Measurements from ENCODE around the gene LIN7B. TPM values are rescaled to one million over a fixed set of nuclear protein-coding genes. Genes with fewer than 3 reads are reported as not detected.

The LIN7B gene
- total and polyA plus RNA-seq, 9 of the 15 experiments (the other 6 are each of a cell fraction or from before 2014, with no cell fraction given): 0.89 to 15.7 (median 4.0) TPM

DNA sequence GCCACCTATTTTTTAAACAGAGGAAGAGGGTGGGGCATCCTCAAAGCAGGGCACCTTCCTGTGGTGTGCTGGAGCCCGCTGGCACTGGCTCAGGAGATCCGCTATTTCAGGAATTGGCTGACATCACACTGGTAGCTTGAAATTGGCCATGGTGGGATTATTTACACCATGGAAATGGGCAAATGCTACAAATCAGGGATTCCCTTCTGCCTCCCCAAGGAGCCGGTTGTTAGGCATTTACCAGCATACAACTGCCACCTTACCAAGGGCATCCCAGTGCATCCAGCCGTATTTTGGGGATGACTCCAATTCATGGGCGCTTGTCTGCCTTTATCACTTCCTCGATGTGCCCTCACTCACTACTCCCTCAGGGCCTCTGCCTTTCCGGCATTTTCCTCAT, 26.8 kb downstream of the LIN7B start:
- intact Hi-C loops (cut with micrococcal nuclease) (no loop called here), in situ Hi-C loops (cut with MboI) (no loop called here)
- H3K27ac ChIP-seq (ENCODE audit: extremely low read depth, low read depth, low read length): no peak overlapping the region
- ChIA-PET CTCF (ENCODE audit: low intra/inter-chr PET ratio) (no interaction called here), POLR2A (interaction anchor here (0.5 to 1.3 kb wide), 3 partner anchors 11 to 68 kb away, joined by 3 read pairs; no protein-coding TSS in a partner anchor)
- WGBS (ENCODE audit: insufficient coverage, low coverage, missing lambda C conversion rate): 96% methylated on average over 7 of the region's 7 CpGs
- no peaks in the 10 kb centered on the region for H3K9me3 ChIP-seq (replicated peaks; ENCODE audit: control insufficient read depth, insufficient read depth, low read depth, low read length)
- BruUV-seq (replicated peaks): no TSS peak
- no peak for ATAC-seq
- H3K27me3 ChIP-seq (ENCODE audit: control insufficient read depth in 2 of 2, insufficient read depth in 2 of 2, low read length in 2 of 2): no peaks in the 10 kb centered on the region
- H3K4me3 ChIP-seq: no peak overlapping the region
- H3K9me1 ChIP-seq (ENCODE audit: control insufficient read depth, insufficient read depth, low read length): no peaks in the 10 kb centered on the region
- no peak overlapping the region; a peak in 1 of 4 replicates for H3K9ac ChIP-seq (ENCODE audit: insufficient read depth in 1 of 2, low read depth in 2 of 2, low read length in 2 of 2)
- H3K4me1 ChIP-seq (replicated peaks in 1 of 2; ENCODE audit: control insufficient read depth in 2 of 2, insufficient read depth in 2 of 2, low read length in 2 of 2): peaks cover 11 to 37% of the 10 kb centered on the region in 2 experiments; a peak in 4 of 5 replicates
- no peak overlapping the region for H2AFZ ChIP-seq (ENCODE audit: low read depth, low read length)
- no peaks in the 10 kb centered on the region for H4K20me1 ChIP-seq (replicated peaks; ENCODE audit: control insufficient read depth, insufficient read depth, low read length)
- DNase-seq (ENCODE audit: extremely low read depth in 1 of 4, low spot score in 3 of 4): no peak
- no peaks in the 10 kb centered on the region for H3K79me2 ChIP-seq (ENCODE audit: control insufficient read depth, insufficient read depth, low read length)
- peaks cover 9% of the 10 kb centered on the region; the same call in 1 of the 3 replicates for H3K36me3 ChIP-seq (ENCODE audit: control insufficient read depth, insufficient read depth, low read length)
- H3K4me2 ChIP-seq (ENCODE audit: insufficient read depth, low read length): no peak overlapping the region
- FAIRE-seq: no peak
- TF ChIP-seq, protein P1, sequence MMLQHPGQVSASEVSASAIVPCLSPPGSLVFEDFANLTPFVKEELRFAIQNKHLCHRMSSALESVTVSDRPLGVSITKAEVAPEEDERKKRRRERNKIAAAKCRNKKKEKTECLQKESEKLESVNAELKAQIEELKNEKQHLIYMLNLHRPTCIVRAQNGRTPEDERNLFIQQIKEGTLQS (IDR thresholded peaks at IDR 0.05): no peak
- TF ChIP-seq, protein P1 (CRISPR knock-in tag; conservative IDR thresholded peaks at IDR 0.05): no peak
- TF ChIP-seq HSF4 (CRISPR knock-in tag; IDR thresholded peaks at IDR 0.05; ENCODE audit: borderline replicate concordance): no peak
- no peak for TF ChIP-seq ARNT (IDR thresholded peaks at IDR 0.05)
- TF ChIP-seq, protein P2, sequence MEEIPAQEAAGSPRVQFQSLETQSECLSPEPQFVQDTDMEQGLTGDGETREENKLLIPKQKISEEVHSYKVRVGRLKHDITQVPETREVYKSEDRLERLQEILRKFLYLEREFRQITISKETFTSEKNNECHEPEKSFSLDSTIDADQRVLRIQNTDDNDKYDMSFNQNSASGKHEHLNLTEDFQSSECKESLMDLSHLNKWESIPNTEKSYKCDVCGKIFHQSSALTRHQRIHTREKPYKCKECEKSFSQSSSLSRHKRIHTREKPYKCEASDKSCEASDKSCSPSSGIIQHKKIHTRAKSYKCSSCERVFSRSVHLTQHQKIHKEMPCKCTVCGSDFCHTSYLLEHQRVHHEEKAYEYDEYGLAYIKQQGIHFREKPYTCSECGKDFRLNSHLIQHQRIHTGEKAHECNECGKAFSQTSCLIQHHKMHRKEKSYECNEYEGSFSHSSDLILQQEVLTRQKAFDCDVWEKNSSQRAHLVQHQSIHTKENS (CRISPR knock-in tag; IDR thresholded peaks at IDR 0.05): no peak
- TF ChIP-seq ETV1 (tag; conservative IDR thresholded peaks at IDR 0.05; ENCODE audit: low read depth): no peak
- no peak for TF ChIP-seq OTX1 (CRISPR knock-in tag; IDR thresholded peaks at IDR 0.05)
- no peak for TF ChIP-seq ZNF174 (CRISPR knock-in tag; IDR thresholded peaks at IDR 0.05)
- TF ChIP-seq, protein P3, sequence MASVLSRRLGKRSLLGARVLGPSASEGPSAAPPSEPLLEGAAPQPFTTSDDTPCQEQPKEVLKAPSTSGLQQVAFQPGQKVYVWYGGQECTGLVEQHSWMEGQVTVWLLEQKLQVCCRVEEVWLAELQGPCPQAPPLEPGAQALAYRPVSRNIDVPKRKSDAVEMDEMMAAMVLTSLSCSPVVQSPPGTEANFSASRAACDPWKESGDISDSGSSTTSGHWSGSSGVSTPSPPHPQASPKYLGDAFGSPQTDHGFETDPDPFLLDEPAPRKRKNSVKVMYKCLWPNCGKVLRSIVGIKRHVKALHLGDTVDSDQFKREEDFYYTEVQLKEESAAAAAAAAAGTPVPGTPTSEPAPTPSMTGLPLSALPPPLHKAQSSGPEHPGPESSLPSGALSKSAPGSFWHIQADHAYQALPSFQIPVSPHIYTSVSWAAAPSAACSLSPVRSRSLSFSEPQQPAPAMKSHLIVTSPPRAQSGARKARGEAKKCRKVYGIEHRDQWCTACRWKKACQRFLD (CRISPR knock-in tag; IDR thresholded peaks at IDR 0.05): no peak
- TF ChIP-seq, protein P4, sequence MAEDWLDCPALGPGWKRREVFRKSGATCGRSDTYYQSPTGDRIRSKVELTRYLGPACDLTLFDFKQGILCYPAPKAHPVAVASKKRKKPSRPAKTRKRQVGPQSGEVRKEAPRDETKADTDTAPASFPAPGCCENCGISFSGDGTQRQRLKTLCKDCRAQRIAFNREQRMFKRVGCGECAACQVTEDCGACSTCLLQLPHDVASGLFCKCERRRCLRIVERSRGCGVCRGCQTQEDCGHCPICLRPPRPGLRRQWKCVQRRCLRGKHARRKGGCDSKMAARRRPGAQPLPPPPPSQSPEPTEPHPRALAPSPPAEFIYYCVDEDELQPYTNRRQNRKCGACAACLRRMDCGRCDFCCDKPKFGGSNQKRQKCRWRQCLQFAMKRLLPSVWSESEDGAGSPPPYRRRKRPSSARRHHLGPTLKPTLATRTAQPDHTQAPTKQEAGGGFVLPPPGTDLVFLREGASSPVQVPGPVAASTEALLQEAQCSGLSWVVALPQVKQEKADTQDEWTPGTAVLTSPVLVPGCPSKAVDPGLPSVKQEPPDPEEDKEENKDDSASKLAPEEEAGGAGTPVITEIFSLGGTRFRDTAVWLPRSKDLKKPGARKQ (CRISPR knock-in tag; IDR thresholded peaks at IDR 0.05): no peak
- no peak for TF ChIP-seq FOSL1 (tag; conservative IDR thresholded peaks at IDR 0.05)
- TF ChIP-seq POLR3G (IDR thresholded peaks at IDR 0.05; ENCODE audit: extremely low read depth, insufficient read length, insufficient replicate concordance): no peak
